GM12891 (cell line): ENCODE data around the gene TP53I11.

Experiments used
- PAX5 ChIP-seq: IDR thresholded peaks from 2 replicates; pipeline ENCODE4 v1.6.1; 2011; ENCODE audit warnings: low read length, moderate library complexity, mild to moderate bottlenecking; ENCODE audit not compliant: insufficient read depth, severe bottlenecking
- POLR2A ChIP-seq: IDR thresholded peaks from 2 replicates; pipeline ENCODE4 v1.6.1; 2011; ENCODE audit warnings: low read depth, low read length, control low read depth
- POLR2AphosphoS5 ChIP-seq: IDR thresholded peaks from 2 replicates; pipeline ENCODE4 v1.6.1; 2011; ENCODE audit warnings: low read depth, low read length, control low read depth
- POU2F2 ChIP-seq: IDR thresholded peaks from 2 replicates; pipeline ENCODE4 v1.6.1; 2011; ENCODE audit warnings: low read depth, mild to moderate bottlenecking, control low read depth, low read length, moderate library complexity
- SPI1 ChIP-seq: IDR thresholded peaks from 2 replicates; pipeline ENCODE4 v1.6.1; 2011; ENCODE audit warnings: low read depth, low read length, control low read depth
- TAF1 ChIP-seq: IDR thresholded peaks from 2 replicates; pipeline ENCODE4 v1.6.1; 2011; ENCODE audit warnings: low read depth, low read length, control low read depth

DNA sequence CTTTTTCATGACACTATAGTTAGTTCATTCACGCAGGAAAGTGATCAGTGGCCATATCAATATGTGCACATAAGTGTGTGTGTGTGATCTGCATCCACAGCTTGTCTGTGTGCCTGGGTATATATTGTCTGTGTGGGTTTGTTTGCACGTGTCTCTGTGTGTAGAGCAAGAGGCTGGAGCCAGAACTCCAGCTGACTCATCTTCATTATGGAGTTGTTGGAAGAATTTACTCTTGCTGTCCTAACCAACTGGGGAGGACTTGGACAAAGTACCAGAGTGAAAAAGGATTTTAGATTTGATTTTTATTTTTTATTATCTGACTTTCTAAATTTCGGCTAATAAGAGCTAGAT lies 63.9 kb downstream of the TP53I11 start:
- no peak for TF ChIP-seq POLR2AphosphoS5
- TF ChIP-seq POLR2A = no peak
- TF ChIP-seq SPI1 = no peak
- no peak for TF ChIP-seq TAF1
- TF ChIP-seq PAX5 = no peak
- no peak for TF ChIP-seq POU2F2
